OCI-LY1 (cell line): ENCODE results near the gene PID1.

Experiments
- H2AFZ ChIP-seq: fragments of 200-600 bp; sonication (generic), shearing (Covaris generic); 2 replicates; pipeline ENCODE4 v1.6.0; 2014; ENCODE audit warnings: antibody characterized with exemption, mild to moderate bottlenecking, low read length
- H3F3A ChIP-seq: fragments of 200-600 bp; sonication (generic), shearing (Covaris generic); 2 replicates; pipeline ENCODE4 v1.6.0; 2014; ENCODE audit warnings: mild to moderate bottlenecking, antibody characterized with exemption, low read length, moderate library complexity; ENCODE audit not compliant: insufficient read depth
- H3K27ac ChIP-seq: fragments of 200-600 bp; sonication (generic); 2 replicates; pipeline ENCODE4 v1.5.1; 2014; ENCODE audit warnings: low read length, mixed run types, mild to moderate bottlenecking, low read depth; ENCODE audit not compliant: poor library complexity, severe bottlenecking
- H3K27me3 ChIP-seq: fragments of 200-600 bp; sonication (generic); 2 replicates; pipeline ENCODE4 v1.6.0; 2014; ENCODE audit warnings: antibody characterized with exemption, mild to moderate bottlenecking, low read length, moderate library complexity; ENCODE audit not compliant: insufficient read depth
- H3K36me3 ChIP-seq: fragments of 200-600 bp; sonication (generic); 2 replicates; pipeline ENCODE4 v1.6.1; 2014; ENCODE audit warnings: mild to moderate bottlenecking, antibody characterized with exemption, low read length, moderate library complexity, mixed read lengths; ENCODE audit not compliant: insufficient read depth
- H3K4me1 ChIP-seq: fragments of 200-600 bp; sonication (generic); 2 replicates; pipeline ENCODE4 v1.5.1; 2014; ENCODE audit warnings: mild to moderate bottlenecking, low read length, moderate library complexity; ENCODE audit not compliant: insufficient read depth, severe bottlenecking
- H3K4me2 ChIP-seq: fragments of 200-600 bp; sonication (generic), shearing (Covaris generic); 2 replicates; pipeline ENCODE4 v1.6.1; 2014; ENCODE audit warnings: low read length
- H3K4me3 ChIP-seq: fragments of 200-600 bp; sonication (generic); 2 replicates; pipeline ENCODE4 v1.5.1; 2014; ENCODE audit warnings: low read length, low read depth, mild to moderate bottlenecking, mixed read lengths; ENCODE audit not compliant: poor library complexity, severe bottlenecking
- H3K79me2 ChIP-seq: fragments of 200-600 bp; shearing (Covaris generic); 2 replicates; pipeline ENCODE4 v1.6.1; 2016; ENCODE audit warnings: mixed run types, low read length, mixed read lengths; ENCODE audit not compliant: insufficient read depth
- H3K9ac ChIP-seq: fragments of 200-600 bp; sonication (generic), shearing (Covaris generic); 2 replicates; pipeline ENCODE4 v1.6.1; 2014; ENCODE audit warnings: mild to moderate bottlenecking, low read length, mixed read lengths
- H3K9me2 ChIP-seq: fragments of 200-600 bp; sonication (generic), shearing (Covaris generic); 2 replicates; pipeline ENCODE4 v1.6.1; 2014; ENCODE audit warnings: low read depth, mild to moderate bottlenecking, low read length, mixed read lengths
- H3K9me3 ChIP-seq: fragments of 200-600 bp; shearing (Covaris generic); 2 replicates; pipeline ENCODE4 v1.6.1; 2014; ENCODE audit warnings: low read length, mixed read lengths
- H4K20me1 ChIP-seq: fragments of 200-600 bp; sonication (generic), shearing (Covaris generic); 2 replicates; pipeline ENCODE4 v1.6.0; 2016; ENCODE audit warnings: mild to moderate bottlenecking, low read length; ENCODE audit not compliant: insufficient read depth
- CTCF ChIP-seq: fragments of 200-600 bp; sonication (generic), shearing (Covaris generic); IDR thresholded peaks from 2 replicates; pipeline ENCODE4 v1.5.1; 2017; ENCODE audit warnings: mild to moderate bottlenecking, antibody characterized with exemption, low read length, moderate library complexity, mixed read lengths
- EZH2 ChIP-seq: fragments of 200-600 bp; sonication (generic), shearing (Covaris generic); IDR thresholded peaks from 2 replicates; pipeline ENCODE4 v1.8.0; 2017; ENCODE audit warnings: borderline replicate concordance, mixed run types, mild to moderate bottlenecking, antibody characterized with exemption, low read length, moderate library complexity, mixed read lengths

The PID1 gene

GRCh38 chr2:229261076-229261475 is 10.0 kb downstream of the PID1 start:
- Histone ChIP-seq H4K20me1 (no peaks in the 10 kb centered on the region), H3K27ac (no peak overlapping the region), H3K27me3 (no peaks in the 10 kb centered on the region), H3K36me3 (no peaks in the 10 kb centered on the region), H3K4me1 (no peaks in the 10 kb centered on the region), H3K9me2 (no peaks in the 10 kb centered on the region), H3K4me2 (no peak overlapping the region), H3K4me3 (no peak overlapping the region), H3K79me2 (no peaks in the 10 kb centered on the region), H3F3A (no peaks in the 10 kb centered on the region), H3K9ac (no peak overlapping the region), H3K9me3 (no peaks in the 10 kb centered on the region), H2AFZ (no peak overlapping the region)
- TF ChIP-seq EZH2, result no peak
- TF ChIP-seq CTCF, result no peak

GRCh38 chr2:229257985-229258384 is 13.1 kb downstream of the PID1 start:
- Histone ChIP-seq H3K27ac (no peak overlapping the region), H3K4me2 (no peak overlapping the region), H3K9ac (no peak overlapping the region), H3K36me3 (no peaks in the 10 kb centered on the region), H2AFZ (no peak overlapping the region), H3F3A (no peaks in the 10 kb centered on the region), H3K9me3 (no peaks in the 10 kb centered on the region), H3K79me2 (no peaks in the 10 kb centered on the region), H3K9me2 (no peaks in the 10 kb centered on the region), H3K4me1 (no peaks in the 10 kb centered on the region), H3K27me3 (no peaks in the 10 kb centered on the region), H4K20me1 (no peaks in the 10 kb centered on the region), H3K4me3 (no peak overlapping the region)
- TF ChIP-seq EZH2 (no peak), CTCF (no peak)

GRCh38 chr2:229256376-229256775 is 14.7 kb downstream of the PID1 start:
- Histone ChIP-seq H3K4me1 (no peaks in the 10 kb centered on the region), H3K9me2 (no peaks in the 10 kb centered on the region), H3K9me3 (no peaks in the 10 kb centered on the region), H3F3A (no peaks in the 10 kb centered on the region), H3K27ac (no peak overlapping the region), H3K27me3 (no peaks in the 10 kb centered on the region), H3K9ac (no peak overlapping the region), H3K4me3 (no peak overlapping the region), H3K4me2 (no peak overlapping the region), H2AFZ (no peak overlapping the region), H3K36me3 (no peaks in the 10 kb centered on the region), H3K79me2 (no peaks in the 10 kb centered on the region), H4K20me1 (no peaks in the 10 kb centered on the region)
- TF ChIP-seq EZH2, result no peak
- no peak for TF ChIP-seq CTCF
